Measurements from ENCODE around the gene EXOC3L4. TPM values are rescaled to one million over a fixed set of nuclear protein-coding genes. Genes with fewer than 3 reads are reported as not detected.
"Not testable (repeated sequence)": the region's sequence is repeated elsewhere in the genome, so short reads cannot be mapped to it uniquely, and the experiment has no call there.

Gene EXOC3L4
- total RNA-seq, 1 experiment from 2014 or later = not detected

GRCh38 chr14:103115086-103115679, 20.7 kb downstream of the EXOC3L4 start:
- H3K79me2 ChIP-seq (ENCODE audit: insufficient read depth, low read length); POLR2A ChIA-PET; DNase-seq (ENCODE audit: low read depth, low spot score): not testable (repeated sequence)

DNA sequence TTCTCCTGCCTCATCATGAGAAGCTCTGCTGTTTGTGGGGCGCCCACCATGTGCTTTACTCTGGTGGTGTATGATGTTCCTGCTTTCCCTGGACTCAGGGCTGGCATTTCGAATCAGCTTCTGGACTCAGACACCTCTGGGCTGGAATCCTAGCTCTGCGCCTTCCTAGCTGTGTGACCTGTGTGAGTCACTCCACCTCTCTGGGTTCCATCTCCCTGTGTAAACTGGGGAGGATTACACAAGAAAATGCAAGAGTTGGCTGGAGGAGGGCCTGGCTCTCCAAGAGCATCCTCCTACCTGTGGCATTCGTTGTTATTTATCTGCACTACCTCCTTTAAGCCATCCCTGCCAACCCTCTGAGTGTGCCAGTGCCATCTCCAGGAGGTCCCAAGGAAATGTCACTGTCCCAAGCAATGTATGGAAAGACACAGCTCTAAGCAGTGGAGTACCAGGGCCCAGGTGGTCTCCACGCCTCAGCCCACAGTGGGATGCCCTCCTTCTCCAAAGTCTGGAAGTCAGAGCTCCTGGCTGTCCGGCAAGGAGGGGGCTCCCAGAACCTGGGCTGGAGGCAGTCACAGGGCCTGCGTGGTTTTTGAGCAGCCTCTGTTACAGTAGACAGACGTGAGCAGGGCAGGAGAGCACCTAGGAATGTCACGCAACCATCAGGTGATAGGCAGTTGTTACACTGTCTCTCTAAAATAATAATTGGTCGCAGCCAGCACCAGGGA, 21.5 kb downstream of the EXOC3L4 start:
- no peak overlapping the region; the same call in 1 of the 2 replicates for H3K27ac ChIP-seq (ENCODE audit: low read depth, low read length)
- H3K79me2 ChIP-seq (ENCODE audit: insufficient read depth, low read length) = no peaks in the 10 kb centered on the region
- peak overlapping the region; percentile 30 for H3K4me2 ChIP-seq (ENCODE audit: low read length)
- no peaks in the 10 kb centered on the region for H3K27me3 ChIP-seq (ENCODE audit: insufficient read depth, low read length)
- no peaks in the 10 kb centered on the region for H3K9me3 ChIP-seq (ENCODE audit: control insufficient read depth in 1 of 2, insufficient read depth in 1 of 2, low read depth in 1 of 2, low read length in 2 of 2)
- TF ChIP-seq TCF7L2 (IDR thresholded peaks at IDR 0.05; ENCODE audit: borderline replicate concordance, extremely low read depth, insufficient read depth, insufficient read length) = no peak
- no peak for TF ChIP-seq CBX3 (IDR thresholded peaks at IDR 0.05; ENCODE audit: low read depth)
- TF ChIP-seq JUND (IDR thresholded peaks at IDR 0.05) = no peak
- TF ChIP-seq CTCF (IDR thresholded peaks at IDR 0.05 in 2 of 3, conservative IDR thresholded peaks at IDR 0.05 in 1 of 3; ENCODE audit: borderline replicate concordance in 1 of 3, insufficient read depth in 1 of 3, low read depth in 2 of 3, low read length in 2 of 3) = no peak
- TF ChIP-seq EZH2phosphoT487 (IDR thresholded peaks at IDR 0.05; ENCODE audit: borderline replicate concordance) = no peak
- TF ChIP-seq POLR2AphosphoS5 (IDR thresholded peaks at IDR 0.05; ENCODE audit: low read depth, low read length) = no peak
- TF ChIP-seq, protein P1, sequence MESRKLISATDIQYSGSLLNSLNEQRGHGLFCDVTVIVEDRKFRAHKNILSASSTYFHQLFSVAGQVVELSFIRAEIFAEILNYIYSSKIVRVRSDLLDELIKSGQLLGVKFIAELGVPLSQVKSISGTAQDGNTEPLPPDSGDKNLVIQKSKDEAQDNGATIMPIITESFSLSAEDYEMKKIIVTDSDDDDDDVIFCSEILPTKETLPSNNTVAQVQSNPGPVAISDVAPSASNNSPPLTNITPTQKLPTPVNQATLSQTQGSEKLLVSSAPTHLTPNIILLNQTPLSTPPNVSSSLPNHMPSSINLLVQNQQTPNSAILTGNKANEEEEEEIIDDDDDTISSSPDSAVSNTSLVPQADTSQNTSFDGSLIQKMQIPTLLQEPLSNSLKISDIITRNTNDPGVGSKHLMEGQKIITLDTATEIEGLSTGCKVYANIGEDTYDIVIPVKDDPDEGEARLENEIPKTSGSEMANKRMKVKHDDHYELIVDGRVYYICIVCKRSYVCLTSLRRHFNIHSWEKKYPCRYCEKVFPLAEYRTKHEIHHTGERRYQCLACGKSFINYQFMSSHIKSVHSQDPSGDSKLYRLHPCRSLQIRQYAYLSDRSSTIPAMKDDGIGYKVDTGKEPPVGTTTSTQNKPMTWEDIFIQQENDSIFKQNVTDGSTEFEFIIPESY (IDR thresholded peaks at IDR 0.05; ENCODE audit: extremely low read depth, insufficient replicate concordance, low read length) = no peak
- H2AFZ ChIP-seq (ENCODE audit: low read depth, low read length, poor library complexity, severe bottlenecking) = no peak overlapping the region
- RAD21 ChIA-PET (ENCODE audit: low non-redundant PET in 1 of 2, low total read pairs in 2 of 2, uncharacterized antibody in 2 of 2, unreplicated experiment in 2 of 2) = no interaction called here
- CTCF ChIA-PET = interaction anchor here (3.0 kb wide), 1 partner anchor 11 kb away, joined by 15 read pairs; no protein-coding TSS in a partner anchor
- H3K4me1 ChIP-seq (ENCODE audit: control insufficient read depth in 1 of 2, insufficient read depth in 2 of 2, low read length in 2 of 2) = peaks cover 24 to 40% of the 10 kb centered on the region in 2 experiments
- no peak overlapping the region for H3K9ac ChIP-seq (ENCODE audit: low read length)
- H3K4me3 ChIP-seq (replicated peaks in 1 of 2; ENCODE audit: low read depth in 1 of 2, low read length in 2 of 2) = no peak overlapping the region
- intact Hi-C loops (cut with micrococcal nuclease) = no loop called here
- DNase-seq (ENCODE audit: low read depth, low spot score) (no peak), ATAC-seq (peak; percentile 33; the same call in 1 of the 2 replicates)
- H4K20me1 ChIP-seq (ENCODE audit: insufficient read depth) = no peaks in the 10 kb centered on the region
- H3K36me3 ChIP-seq (ENCODE audit: control insufficient read depth in 1 of 2, insufficient read depth in 2 of 2, low read length in 2 of 2) = no peaks in the 10 kb centered on the region
- no TSS peak for BruUV-seq (replicated peaks)
- H3K9me2 ChIP-seq (ENCODE audit: insufficient read depth) = no peaks in the 10 kb centered on the region
- POLR2A ChIA-PET = no interaction called here

More at GRCh38 chr14:103115086-103115679, 20.7 kb downstream of the EXOC3L4 start:
- H3K36me3 ChIP-seq (ENCODE audit: control insufficient read depth in 1 of 2, insufficient read depth in 2 of 2, low read length in 2 of 2); BruUV-seq (replicated peaks); H3K27ac ChIP-seq (ENCODE audit: low read depth, low read length); H3K9me2 ChIP-seq (ENCODE audit: insufficient read depth); H3K9me3 ChIP-seq (ENCODE audit: control insufficient read depth in 1 of 2, insufficient read depth in 1 of 2, low read depth in 1 of 2, low read length in 2 of 2); RAD21 ChIA-PET (ENCODE audit: low non-redundant PET in 1 of 2, low total read pairs in 2 of 2, uncharacterized antibody in 2 of 2, unreplicated experiment in 2 of 2); ATAC-seq; intact Hi-C loops (cut with micrococcal nuclease); H3K4me2 ChIP-seq (ENCODE audit: low read length); H3K9ac ChIP-seq (ENCODE audit: low read length); H3K27me3 ChIP-seq (ENCODE audit: insufficient read depth, low read length); H4K20me1 ChIP-seq (ENCODE audit: insufficient read depth); H3K4me3 ChIP-seq (replicated peaks in 1 of 2; ENCODE audit: low read depth in 1 of 2, low read length in 2 of 2); H2AFZ ChIP-seq (ENCODE audit: low read depth, low read length, poor library complexity, severe bottlenecking): not testable (repeated sequence)
- peaks cover 31 to 48% of the 10 kb centered on the region in 2 experiments for H3K4me1 ChIP-seq (ENCODE audit: control insufficient read depth in 1 of 2, insufficient read depth in 2 of 2, low read length in 2 of 2)
- CTCF ChIA-PET = interaction anchor here (1.4 to 3.0 kb wide), 2 partner anchors 9 to 10 kb away, joined by 4 to 15 read pairs; partner anchors contain the start of gene TNFAIP2

Measured in HCT116 (cell line).